Airway epithelial cell (primary cell): Measurements from ENCODE around the gene ACVR1. TPM values are rescaled to one million over a fixed set of nuclear protein-coding genes. Genes with fewer than 3 reads are reported as not detected.

ENCODE experiments used
- total RNA-seq: library from RNA; depleted of rRNA; stranded (reverse); fragments of >200 nt; gene quantifications from 2 replicates; pipeline ENCODE4 v1.2.3, GENCODE V29; 2015

The ACVR1 gene
- 9.5 and 10.4 TPM in 2 replicates for total RNA-seq

GRCh38 chr2:157876066-157876785 lies at the start of gene ACVR1:
Gene ACVR1 (minus strand): TSS chr2:157876330. CDS start chr2:157799493, 76,837 bp downstream.

Other genes starting within 250 kb of the ACVR1 start
- gene ACVR1C, start 247.5 kb downstream of the ACVR1 start, total RNA-seq = under 0.01 and 0.09 TPM in 2 replicates
- gene UPP2, start 225.5 kb upstream of the ACVR1 start, total RNA-seq = not detected in 2 replicates